K562 (cell line): Measurements from ENCODE around the gene AP1S3. TPM values are rescaled to one million over a fixed set of nuclear protein-coding genes. Genes with fewer than 3 reads are reported as not detected.

ENCODE experiments used
- HNRNPL ChIP-seq: fragments of 200-400 bp; formaldehyde crosslinking; IDR thresholded peaks from 2 replicates; pipeline ENCODE4 v1.6.1; 2017; ENCODE audit warnings: low read depth, mild to moderate bottlenecking, low read length
- MXI1 ChIP-seq: IDR thresholded peaks from 2 replicates; pipeline ENCODE4 v1.6.1; 2011; ENCODE audit warnings: low read depth, mild to moderate bottlenecking, improper control_type of control experiment, low read length
- SAFB ChIP-seq: fragments of 200-400 bp; formaldehyde crosslinking; IDR thresholded peaks from 2 replicates; pipeline ENCODE4 v1.6.1; 2017; ENCODE audit warnings: low read depth, low read length, borderline replicate concordance
- SRSF3 ChIP-seq: fragments of 200-400 bp; formaldehyde crosslinking; IDR thresholded peaks from 2 replicates; pipeline ENCODE4 v1.6.1; 2016; ENCODE audit warnings: mild to moderate bottlenecking, low read length, moderate library complexity; ENCODE audit not compliant: insufficient read depth
- ZNF699 ChIP-seq: fragments of 250-450 bp; sonication (Bioruptor Pico); IDR thresholded peaks from 2 replicates; pipeline ENCODE4 v1.8.0; 2021; ENCODE audit warnings: mild to moderate bottlenecking, moderate library complexity; ENCODE audit not compliant: insufficient replicate concordance
- polyA plus RNA-seq, 8 experiments: library from polyadenylated mRNA; depleted of rRNA in 4 of 8; stranded (reverse) in 5 of 8; unstranded in 3 of 8; fragments of >200 nt; fragmentation: Nextera tagmentation in 2 of 8; fragmentation: Illumina TruSeq in 1 of 8; extraction: Ambion mirVana in 2 of 8; extraction: Trizol in 1 of 8; gene quantifications; 2 replicates each; pipeline versions ENCODE4 v1.2.1 to v1.2.3, GENCODE V29; 2011 to 2014; ENCODE audit warnings: inconsistent platforms in 1 of 8, missing spikeins in 1 of 8
- total RNA-seq, 7 experiments: library from RNA; depleted of rRNA in 6 of 7; stranded (reverse); fragments of >200 nt in 6 of 7; fragmentation: Illumina TruSeq in 2 of 7; extraction: Trizol in 2 of 7; gene quantifications; 2 replicates each; pipeline versions ENCODE4 v1.2.1 to v1.2.3, GENCODE V29; 2011 to 2021; ENCODE audit warnings: low replicate concordance in 1 of 7
- TF ChIP-seq, protein P1 (sequence below): fragments of 250-450 bp; sonication (Bioruptor Pico); IDR thresholded peaks from 2 replicates; pipeline ENCODE4 v1.4.0; 2020
- TF ChIP-seq, protein P2 (sequence below): fragments of 450-650 bp; IDR thresholded peaks from 2 replicates; pipeline ENCODE4 v1.7.1; 2018; ENCODE audit warnings: mild to moderate bottlenecking, low read depth; ENCODE audit not compliant: partially characterized antibody

AP1S3 gene
- total and polyA plus RNA-seq, 9 of the 15 experiments (the other 6 are each of a cell fraction or from before 2014, with no cell fraction given): 0.50 to 3.8 (median 2.1) TPM

DNA sequence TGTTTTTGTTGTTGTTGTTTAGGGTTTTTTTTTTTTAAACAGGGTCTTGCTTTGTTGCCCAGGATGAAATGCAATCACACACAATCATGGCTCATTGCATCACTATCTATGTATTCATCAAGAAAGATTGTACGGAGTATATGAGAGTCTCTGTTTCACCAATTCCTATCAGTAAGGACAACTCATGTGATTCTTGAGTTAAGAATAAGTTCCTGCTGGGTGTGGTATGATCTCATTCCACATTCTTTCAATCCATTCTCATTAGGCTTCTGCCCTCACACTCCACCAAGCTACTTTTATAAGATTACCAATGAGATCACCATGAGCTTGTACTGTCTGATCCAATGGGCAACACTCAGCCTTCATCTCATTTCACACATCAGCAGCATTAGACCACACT, 9.1 kb upstream of the AP1S3 start (continued):
- TF ChIP-seq, protein P1, sequence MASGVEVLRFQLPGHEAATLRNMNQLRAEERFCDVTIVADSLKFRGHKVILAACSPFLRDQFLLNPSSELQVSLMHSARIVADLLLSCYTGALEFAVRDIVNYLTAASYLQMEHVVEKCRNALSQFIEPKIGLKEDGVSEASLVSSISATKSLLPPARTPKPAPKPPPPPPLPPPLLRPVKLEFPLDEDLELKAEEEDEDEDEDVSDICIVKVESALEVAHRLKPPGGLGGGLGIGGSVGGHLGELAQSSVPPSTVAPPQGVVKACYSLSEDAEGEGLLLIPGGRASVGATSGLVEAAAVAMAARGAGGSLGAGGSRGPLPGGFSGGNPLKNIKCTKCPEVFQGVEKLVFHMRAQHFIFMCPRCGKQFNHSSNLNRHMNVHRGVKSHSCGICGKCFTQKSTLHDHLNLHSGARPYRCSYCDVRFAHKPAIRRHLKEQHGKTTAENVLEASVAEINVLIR (CRISPR knock-in tag): no peak
- TF ChIP-seq MXI1 (no peak), ZNF699 (CRISPR knock-in tag) (no peak), SRSF3 (no peak), HNRNPL (no peak), SAFB (no peak)
- TF ChIP-seq, protein P2, sequence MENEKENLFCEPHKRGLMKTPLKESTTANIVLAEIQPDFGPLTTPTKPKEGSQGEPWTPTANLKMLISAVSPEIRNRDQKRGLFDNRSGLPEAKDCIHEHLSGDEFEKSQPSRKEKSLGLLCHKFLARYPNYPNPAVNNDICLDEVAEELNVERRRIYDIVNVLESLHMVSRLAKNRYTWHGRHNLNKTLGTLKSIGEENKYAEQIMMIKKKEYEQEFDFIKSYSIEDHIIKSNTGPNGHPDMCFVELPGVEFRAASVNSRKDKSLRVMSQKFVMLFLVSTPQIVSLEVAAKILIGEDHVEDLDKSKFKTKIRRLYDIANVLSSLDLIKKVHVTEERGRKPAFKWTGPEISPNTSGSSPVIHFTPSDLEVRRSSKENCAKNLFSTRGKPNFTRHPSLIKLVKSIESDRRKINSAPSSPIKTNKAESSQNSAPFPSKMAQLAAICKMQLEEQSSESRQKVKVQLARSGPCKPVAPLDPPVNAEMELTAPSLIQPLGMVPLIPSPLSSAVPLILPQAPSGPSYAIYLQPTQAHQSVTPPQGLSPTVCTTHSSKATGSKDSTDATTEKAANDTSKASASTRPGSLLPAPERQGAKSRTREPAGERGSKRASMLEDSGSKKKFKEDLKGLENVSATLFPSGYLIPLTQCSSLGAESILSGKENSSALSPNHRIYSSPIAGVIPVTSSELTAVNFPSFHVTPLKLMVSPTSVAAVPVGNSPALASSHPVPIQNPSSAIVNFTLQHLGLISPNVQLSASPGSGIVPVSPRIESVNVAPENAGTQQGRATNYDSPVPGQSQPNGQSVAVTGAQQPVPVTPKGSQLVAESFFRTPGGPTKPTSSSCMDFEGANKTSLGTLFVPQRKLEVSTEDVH: no peak
- TF ChIP-seq, all 486 proteins: peak for 0
